DMS153 treated with DMSO at 0.1 percent for 48 hours (cell line): ENCODE data around the gene SCGN.

Source experiments
- DNase-seq: peaks from one replicate; lab custom pipeline; 2025; ENCODE audit not compliant: unreplicated experiment; lab: John Stamatoyannopoulos, UW

Gene SCGN

DNA sequence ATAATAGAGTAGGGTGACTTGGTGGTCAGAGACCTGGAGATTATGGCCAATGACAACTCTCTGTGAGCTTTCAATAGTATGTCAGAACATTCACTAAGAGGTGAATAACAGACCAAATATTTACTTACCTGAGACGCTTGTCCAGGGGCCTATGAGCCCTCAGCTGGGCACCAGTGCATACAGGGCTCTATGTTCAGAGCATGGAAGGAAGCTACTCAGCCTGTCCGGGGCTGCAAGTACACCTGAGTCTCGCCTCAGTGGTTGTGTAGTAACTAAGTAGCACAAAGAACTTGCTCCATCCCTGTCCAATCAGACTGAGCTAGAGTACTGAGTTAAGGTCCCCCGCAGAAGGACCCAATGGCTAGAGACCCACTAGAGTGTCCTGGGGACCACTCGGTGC lies 11.6 kb upstream of the SCGN start:
- DNase-seq = no peak

DNA sequence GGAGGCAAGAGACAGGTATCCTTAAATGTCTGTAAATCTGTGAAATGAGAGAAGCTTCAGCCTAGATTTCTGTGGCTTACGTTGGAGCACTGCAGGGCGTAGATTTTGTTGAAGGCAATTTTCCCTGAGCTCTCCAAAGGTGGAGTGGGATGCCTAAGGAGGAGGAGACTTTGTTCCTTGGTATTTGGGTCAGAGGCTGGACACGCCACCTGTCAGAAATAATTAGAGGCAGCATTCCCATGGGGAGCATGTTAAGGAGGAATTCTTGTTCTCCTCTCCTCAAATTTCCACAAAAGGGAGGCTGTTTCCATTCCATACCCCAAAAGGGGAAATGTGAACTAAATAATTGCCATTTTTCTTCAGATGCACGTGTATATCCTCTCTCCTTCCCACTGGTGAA lies 11.1 kb upstream of the SCGN start:
- no peak for DNase-seq

DNA sequence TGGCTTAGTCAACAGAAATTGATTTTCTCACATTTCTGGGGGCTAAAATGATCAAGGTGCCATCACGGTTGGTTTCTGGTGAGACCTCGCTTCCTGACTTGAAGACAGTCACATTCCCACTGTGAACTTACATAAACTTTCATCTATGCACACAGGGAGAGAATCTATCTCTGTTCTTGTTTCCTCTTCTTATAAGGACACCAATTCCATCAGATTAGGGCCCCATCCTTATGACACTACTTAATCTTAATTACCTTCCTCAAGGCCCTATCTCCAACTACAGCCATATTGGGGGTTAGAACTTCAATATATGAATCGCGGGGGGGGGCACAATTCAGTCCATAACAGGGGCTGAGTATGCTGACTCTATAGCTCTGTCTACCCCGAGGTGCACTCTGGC lies 10.6 kb upstream of the SCGN start:
- no peak for DNase-seq

DNA sequence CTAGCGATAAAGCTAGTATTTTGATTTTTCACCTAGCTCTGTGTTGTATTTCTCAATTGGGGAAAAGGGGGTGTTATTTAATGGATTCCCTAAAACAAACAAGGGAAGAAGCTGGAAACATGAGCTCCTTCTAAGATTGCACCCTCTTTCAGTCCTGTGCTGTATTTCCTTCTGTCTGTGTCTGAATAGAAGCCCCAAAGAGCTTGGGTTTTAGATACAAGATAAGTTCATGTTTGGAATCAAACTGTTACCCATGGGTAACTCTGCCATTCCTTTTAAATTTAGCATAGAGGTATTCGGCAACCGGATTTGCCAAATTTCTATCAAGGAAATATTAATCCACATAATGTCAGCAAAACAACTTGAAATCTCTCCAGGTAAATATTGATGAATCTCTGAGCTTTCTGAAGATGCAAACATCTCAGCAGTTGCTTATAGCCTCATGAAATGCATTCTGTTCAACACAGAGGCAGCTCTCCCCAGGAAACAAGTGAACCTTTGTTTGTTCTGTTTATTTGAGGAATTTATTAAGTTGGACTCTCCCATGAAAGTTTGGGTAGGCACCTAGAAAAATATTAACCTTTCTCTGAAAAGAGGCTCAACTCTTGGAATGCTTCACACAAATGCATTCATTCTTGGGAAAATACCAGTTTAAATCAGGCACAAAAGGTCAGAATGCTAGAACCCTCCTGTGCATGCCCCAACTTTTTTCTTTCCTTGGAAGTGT lies 9.9 kb upstream of the SCGN start:
- no peak for DNase-seq

DNA sequence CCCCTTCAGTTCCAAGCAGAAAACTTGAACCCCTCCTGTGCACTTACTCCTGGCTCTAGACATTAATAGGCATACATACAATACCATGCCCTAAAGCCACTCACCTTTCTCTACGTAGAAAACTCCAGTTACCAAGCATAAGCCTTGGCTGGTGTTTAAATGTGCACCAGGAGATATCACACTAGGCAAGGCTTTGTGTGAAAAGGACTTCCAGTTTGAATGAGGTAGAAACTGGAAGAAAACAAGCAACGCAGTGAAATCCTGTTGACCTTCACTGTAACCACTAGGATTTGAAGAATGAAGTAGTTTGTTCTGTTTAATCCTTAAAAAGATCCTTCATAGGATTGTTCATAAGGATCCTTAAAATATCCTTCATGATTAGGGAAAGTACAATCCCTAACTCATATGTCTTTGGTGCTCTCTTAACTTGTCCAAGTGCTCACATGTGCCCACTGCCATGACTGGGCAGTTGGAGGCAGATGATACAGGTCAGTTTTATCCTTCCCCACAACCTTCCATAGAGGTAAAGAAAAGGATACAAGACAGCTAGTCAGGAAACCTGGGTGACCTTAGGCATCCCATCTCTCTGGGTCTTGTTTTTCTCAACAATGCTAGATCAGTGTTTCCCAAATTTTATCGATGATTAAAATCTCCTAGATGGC lies 9.2 kb upstream of the SCGN start:
- no peak for DNase-seq

DNA sequence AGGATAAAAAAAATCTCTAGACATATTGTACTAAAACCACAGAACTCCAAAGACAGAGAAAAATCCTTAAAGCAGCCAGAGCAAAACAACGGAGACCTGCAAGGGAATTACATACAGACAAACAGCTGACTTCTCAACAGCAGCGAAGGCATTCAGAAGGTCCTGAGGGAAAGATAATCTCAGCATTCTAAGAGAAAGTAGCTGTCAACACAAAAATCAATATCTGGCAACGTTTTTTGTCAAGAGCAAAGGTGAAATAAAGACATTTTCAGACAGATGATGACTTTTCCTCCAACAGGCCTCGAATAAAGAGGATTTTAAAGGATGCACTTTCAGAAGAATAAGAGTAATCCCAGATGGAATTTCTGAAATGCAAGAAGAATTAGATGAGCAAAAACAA lies 6.1 kb upstream of the SCGN start:
- no peak for DNase-seq

DNA sequence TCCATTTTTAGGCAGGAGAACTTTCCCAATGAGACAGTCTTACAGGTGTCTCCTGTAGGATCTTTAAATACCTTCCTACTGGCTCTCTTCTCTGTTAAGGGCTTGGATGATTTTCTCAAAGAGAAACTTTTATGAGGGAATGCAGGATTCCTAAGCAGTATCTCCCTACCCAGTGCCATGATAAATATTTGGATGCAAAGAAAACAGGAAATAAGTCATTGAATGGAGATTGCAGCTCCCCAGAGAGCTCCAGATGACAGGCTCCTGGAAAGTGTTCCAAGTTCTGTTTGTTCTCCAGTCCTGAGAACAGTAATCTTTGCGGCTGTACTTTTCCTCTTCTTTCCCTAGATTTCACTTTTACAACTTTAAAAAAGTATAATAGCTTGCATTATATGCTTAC lies 2.4 kb upstream of the SCGN start:
- no peak for DNase-seq

DNA sequence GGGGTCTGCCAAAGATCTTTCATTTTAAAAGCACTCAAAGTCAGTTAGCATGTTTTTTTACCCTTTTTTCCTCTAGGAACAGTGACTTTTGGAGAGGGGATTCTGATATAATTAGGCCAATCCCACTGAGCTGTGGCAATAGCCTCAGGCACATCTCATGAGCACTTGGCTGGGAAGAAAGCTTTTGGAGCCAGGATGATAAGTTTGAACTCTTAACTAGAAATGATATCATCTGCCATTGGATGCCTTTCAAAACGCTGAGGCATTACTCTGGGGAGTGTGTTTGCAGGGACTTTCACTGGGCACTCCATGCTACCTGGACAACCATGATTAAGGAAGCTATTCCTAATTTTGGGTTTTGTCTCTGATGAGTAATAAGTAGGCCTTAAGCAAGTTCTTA lies 3.7 kb downstream of the SCGN start:
- DNase-seq = no peak

DNA sequence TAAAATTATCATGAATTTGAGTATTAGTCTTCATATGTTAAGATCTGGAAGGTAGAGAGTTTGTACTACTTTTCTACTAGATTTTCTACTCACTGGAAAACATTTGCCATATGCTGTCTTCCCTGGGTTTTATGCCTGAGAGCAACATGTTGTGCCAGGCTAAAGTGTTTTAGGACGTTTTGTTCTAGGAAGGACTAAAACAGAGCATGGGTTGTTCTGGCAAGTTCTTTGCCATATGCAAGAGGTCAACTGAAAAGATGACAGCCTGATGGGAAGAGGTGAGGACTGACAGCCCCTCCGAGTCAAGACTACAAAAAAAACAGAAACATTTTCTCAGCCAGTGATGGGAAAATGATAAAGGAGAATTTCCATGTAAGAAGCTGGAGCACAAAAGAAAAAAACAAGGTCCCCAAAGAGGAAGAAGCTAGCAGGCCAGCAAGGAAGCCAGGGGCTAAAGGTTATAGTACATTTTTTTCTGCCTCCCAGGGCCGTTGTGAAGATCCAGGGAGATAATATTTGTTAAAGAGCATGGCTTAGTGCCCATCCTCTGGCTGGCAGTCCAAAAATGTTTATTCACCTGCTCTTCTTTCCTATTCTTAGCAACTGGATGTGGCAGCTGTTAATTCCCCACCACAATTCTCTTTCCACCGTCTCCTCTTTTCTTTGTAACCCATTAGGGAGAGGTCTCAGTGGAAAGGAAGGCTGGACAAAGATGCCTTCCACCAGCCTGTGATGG lies 7.8 kb downstream of the SCGN start:
- DNase-seq = peak; percentile 25

DNA sequence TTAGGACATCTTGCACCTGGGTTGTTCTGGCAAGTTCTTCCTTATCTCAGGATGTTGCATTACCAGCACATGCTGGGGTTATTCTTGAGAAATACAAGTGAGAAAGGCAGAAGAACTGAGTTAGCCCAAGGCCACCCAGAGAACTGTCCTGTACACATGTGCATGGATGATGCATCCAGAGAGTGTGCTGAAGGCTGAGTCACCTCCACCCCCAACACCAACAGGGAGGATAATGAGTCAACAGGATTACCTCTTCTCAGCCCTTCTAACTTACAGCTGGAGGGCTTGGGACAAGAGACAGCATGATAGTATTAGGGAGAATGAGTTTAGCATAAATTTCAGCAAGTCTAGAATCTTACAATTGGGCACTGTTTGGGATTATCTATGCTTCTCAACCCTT lies 8.5 kb downstream of the SCGN start:
- DNase-seq = no peak

DNA sequence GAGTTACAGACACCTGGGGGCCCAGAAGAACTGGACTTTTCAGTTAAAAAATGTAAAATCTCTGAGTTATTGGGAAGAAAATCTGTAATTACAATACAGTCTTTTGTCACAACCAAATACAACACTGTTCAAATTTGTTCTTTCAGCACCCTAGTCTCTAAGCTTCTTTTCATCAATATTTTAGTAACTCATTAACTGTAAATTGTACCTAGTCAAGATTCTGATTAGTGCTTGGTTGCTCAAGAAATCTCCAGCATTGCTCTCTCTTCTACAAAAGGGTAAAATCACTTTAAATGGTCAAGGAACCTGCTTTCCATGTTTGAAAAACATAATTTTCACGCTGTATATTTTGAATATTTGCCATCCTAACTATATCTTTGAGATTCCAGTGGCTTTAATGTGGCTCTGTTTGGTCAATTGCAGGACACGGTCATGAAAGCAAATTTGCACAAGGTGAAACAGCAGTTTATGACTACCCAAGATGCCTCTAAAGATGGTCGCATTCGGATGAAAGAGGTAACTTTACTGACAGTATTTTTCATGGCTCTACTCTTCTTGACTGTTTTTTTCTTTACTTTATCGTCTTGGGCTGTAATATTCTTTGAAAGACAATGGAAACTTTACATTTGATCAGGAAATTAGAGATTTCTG lies 9.2 kb downstream of the SCGN start:
- no peak for DNase-seq

DNA sequence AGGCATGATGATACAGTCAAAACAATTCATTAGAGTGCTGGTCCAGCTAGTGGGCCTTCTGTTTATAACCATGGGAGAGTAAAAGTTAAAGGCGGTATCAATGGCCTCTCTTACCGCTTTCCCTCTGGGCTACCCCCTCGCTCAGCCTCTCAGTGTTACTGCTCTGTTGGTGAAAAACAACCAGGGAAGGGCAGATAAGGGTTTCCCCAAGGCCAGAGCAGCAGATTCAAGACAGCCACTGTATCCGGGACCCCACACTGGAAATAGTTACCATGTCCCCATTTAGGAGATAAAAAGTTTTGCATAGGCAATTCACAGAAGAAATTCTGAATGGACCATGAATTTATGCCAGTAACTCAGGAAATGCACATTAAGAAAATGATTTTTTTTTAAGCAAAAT lies 13.4 kb downstream of the SCGN start:
- no peak for DNase-seq

DNA sequence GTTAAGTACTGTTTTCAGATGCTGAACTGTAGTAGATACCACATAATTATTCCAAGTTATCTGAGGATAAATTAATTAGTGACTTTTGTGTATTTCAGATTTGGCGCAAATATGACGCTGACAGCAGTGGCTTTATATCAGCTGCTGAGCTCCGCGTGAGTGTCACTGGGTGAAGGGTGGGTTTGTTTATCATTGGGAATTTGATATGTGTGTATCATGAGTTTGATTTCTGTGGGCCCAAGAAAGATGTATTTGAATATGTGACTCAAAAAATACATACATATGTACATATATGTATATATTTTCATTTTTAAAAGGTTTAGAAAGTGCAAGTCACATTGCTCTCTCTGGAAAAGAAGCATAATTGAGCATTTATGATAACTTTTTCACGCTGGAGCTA lies 17.4 kb downstream of the SCGN start:
- no peak for DNase-seq

DNA sequence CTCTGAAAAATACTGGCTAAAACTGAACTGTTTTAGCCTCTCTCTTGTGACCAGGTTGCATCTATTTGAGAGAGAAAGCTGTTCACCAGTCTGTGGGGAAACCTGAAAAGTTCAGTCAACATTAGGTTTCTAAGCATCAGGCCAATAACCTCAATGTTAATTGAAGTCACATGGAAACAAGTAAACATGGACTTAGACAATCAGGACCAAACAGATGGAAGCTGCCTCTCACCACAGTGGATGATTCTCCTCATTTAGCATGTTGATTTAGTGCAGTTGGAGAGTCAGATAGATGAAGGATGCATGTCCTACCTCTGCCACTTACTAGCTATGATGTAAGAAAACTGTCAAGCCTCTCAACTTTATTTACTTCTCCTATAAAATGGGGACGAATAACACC lies 18.2 kb downstream of the SCGN start:
- peak; percentile 90 for DNase-seq

DNA sequence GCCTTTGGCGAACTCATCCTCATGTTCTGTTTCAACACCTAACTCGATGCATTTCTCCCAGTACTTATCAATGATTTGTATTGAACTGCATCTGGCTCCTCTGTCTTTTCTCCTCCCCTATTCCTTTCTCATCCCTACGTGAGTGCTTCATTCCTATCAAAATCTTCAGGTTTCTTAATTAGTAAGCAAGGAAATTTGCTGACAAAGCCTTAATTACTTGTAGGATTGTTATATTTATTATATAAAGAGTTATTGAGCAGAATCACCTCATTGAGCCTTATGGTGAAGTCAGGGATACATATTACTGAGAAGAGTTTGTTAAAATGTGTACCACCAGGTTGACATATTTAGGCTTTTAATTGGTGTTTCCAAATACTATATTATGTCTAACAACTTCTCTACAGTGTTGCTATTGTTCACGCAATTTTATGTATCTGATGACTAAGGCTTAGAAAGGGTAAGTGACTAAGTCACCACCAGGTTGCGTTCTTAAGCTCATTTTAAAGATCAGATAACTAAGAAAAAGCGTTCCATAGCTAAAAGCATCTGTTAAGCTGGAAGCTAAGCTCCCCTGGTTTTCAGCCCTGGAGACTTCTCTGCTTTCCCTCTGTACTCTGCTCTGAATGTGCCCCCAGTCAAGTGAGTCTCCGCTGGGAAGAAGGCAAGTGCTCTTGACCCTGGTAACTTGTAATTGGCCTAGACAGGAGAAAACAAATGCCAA lies 18.9 kb downstream of the SCGN start:
- DNase-seq = no peak

DNA sequence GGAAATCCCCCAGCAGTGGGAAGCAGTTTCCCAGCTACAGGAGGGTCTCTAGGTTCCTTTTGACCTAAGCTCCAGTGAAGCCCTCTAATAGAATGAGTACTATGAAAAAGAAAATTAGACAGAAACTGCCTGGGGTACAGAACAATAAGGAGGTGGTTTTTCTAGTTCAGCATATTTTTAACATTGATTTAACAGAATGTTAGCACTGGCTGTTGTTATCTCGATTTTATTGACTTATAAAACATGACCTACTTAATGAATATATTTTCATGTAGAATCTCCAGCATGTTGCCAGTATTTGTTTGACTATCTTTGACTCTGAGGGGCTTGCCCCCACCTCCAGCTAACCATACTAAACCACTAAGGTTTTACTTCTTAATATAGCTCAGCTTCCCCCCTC lies 19.6 kb downstream of the SCGN start:
- DNase-seq = no peak

DNA sequence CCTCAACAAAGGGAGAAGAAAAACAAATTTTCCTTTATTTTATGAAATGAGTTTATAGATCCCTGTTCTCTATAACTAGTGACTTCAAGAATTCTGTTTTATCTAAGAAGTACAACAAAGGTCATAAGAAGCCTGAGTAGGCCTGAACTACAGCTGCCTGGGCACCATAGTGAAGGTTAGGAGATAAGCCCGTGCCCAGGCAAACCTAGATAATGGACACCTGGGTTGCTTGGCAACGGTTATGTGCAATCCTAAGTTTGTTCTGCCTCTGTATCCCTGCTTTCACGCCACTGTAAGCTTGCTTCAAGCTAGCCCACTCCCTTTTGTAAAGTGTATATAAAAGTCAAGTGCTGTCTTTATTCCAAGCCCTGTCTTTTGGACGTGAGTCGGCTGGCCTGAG lies 23.2 kb downstream of the SCGN start:
- no peak for DNase-seq

DNA sequence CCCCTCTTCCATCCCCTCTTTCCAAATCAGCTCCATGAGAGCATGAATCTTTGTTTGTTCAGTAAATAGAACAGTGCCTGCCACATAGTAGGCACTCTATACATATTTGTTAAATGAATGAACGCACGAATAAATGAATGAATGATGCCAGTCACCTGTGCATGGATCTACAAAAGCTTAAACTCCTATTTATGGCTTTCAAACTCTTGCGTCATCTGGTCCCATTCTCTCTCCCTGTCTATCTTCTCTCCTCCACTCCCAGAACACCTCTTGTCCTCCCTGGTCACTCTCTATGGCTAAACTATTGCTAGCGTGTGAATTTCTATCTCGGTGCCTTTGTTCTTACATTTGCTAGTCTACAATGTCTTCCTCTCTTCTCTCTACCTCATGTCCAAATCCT lies 24.8 kb downstream of the SCGN start:
- DNase-seq = no peak

DNA sequence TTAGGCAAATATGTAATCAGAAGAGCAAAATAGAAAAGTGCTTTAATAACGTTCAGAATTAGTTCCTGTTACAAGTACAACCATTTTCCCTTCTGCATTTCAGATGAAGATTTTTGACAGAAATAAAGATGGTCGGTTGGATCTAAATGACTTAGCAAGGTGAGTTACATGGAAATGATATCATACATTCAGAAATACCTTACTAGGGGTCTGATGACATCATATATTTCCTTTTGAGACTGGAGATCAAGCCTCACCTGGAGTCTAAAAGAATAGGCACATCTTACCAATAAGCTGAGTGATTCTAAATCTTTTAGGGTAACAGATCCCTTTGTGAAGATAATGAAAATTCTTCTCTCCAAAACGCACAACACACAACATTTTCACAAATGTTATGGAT lies 29.8 kb downstream of the SCGN start:
- DNase-seq = no peak

DNA sequence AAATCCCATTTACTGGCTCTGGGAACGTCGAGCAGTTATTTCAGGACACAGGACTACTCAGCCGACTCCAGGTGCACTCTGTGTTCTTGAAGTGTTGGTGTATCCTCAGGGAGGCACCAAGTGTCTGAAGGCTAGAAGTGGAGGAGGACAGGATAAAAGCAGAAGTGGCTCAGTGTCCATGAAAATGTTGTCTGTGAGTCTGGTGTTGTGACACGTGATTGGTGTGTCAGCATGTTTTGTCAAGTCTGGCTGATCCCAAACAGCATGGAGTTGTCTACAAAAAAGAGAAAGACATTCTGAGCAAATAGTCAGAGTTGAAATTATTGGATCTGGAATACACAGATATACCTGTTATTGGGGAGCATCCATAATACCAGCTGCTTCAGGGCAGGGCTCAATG lies 30.3 kb downstream of the SCGN start:
- DNase-seq = no peak

DNA sequence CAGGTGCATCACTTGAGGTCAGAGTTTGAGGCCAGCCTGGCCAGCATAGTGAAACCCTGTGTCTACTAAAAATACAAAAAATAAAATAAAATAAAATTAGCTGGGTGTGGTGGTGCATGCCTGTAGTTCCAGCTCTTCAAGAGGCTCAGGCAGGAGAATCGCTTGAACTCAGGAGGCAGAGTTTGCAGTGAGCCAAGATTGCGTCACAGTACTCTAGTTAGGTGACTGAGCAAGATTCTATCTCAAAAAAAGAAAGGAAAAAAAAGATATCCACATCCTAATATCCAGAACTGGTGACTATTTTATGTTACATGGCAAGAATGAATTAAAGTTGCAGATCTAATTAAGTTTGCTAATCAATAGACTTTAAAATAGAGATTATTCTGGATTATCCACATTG lies 32.5 kb downstream of the SCGN start:
- no peak for DNase-seq
